PC-9 (cell line): ENCODE results near the gene ERCC1. TPM values are rescaled to one million over a fixed set of nuclear protein-coding genes. Genes with fewer than 3 reads are reported as not detected.
A peak's percentile ranks its signal among the peaks of the same experiment; 100 is the strongest.

Source experiments
- BruUV-seq: library from RNA; stranded (reverse); fragments of 400-500 nt; replicated peaks from 2 replicates; lab custom pipeline; 2021; lab: Mats Ljungman, UMichigan
- CTCF ChIA-PET: fragments of 300-600 bp; sonication (Branson Sonifier 250); formaldehyde crosslinking; loops from one replicate; lab custom pipeline; 2022; ENCODE audit warnings: antibody characterized with exemption; lab: Charles Lee
- POLR2A ChIA-PET: fragments of 300-600 bp; sonication (Branson Sonifier 250); formaldehyde crosslinking; loops from one replicate; lab custom pipeline; 2022; ENCODE audit warnings: antibody characterized with exemption; ENCODE audit not compliant: unreplicated experiment; lab: Charles Lee
- DNase-seq, 2 experiments: peaks; one replicate each; pipeline versions ENCODE4 v3.0.0 to v3.0.0-alpha.2; 2015 to 2022; ENCODE audit warnings: mixed read lengths in 1 of 2
- H2AFZ ChIP-seq: fragments of 200-600 bp; sonication (generic); 2 replicates; pipeline ENCODE4 v1.8.1; 2017; ENCODE audit warnings: antibody characterized with exemption
- H3F3A ChIP-seq: fragments of 200-600 bp; sonication (generic); 2 replicates; pipeline ENCODE4 v1.8.1; 2017; ENCODE audit warnings: antibody characterized with exemption, mild to moderate bottlenecking, low read depth; ENCODE audit not compliant: insufficient read depth
- H3K27ac ChIP-seq: fragments of 200-600 bp; sonication (generic); 2 replicates; pipeline ENCODE4 v1.6.1; 2016; ENCODE audit warnings: mixed run types
- H3K27me3 ChIP-seq: fragments of 200-600 bp; sonication (generic); 2 replicates; pipeline ENCODE4 v1.6.1; 2016; ENCODE audit warnings: low read depth, mixed run types; ENCODE audit not compliant: insufficient read depth
- H3K36me3 ChIP-seq: fragments of 200-600 bp; sonication (generic); 2 replicates; pipeline ENCODE4 v1.6.1; 2016; ENCODE audit warnings: low read depth, mixed run types
- H3K4me1 ChIP-seq: fragments of 200-600 bp; sonication (generic); replicated peaks from 2 replicates; pipeline ENCODE4 v1.6.1; 2016; ENCODE audit warnings: mixed run types; ENCODE audit not compliant: insufficient read depth
- H3K4me2 ChIP-seq: fragments of 200-600 bp; sonication (generic); 2 replicates; pipeline ENCODE4 v1.6.1; 2017; ENCODE audit warnings: mixed run types
- H3K4me3 ChIP-seq: fragments of 200-600 bp; sonication (generic); 2 replicates; pipeline ENCODE4 v1.6.1; 2016; ENCODE audit warnings: mixed run types
- H3K79me2 ChIP-seq: fragments of 200-600 bp; sonication (generic); 2 replicates; pipeline ENCODE4 v1.6.1; 2017; ENCODE audit warnings: low read depth, mixed run types
- H3K9me2 ChIP-seq: fragments of 200-600 bp; sonication (generic); 2 replicates; pipeline ENCODE4 v1.8.1; 2017; ENCODE audit warnings: mild to moderate bottlenecking; ENCODE audit not compliant: insufficient read depth
- H3K9me3 ChIP-seq: fragments of 200-600 bp; sonication (generic); 2 replicates; pipeline ENCODE4 v1.8.1; 2016; ENCODE audit warnings: low read depth; ENCODE audit not compliant: insufficient read depth
- H4K20me1 ChIP-seq: fragments of 200-600 bp; sonication (generic); 2 replicates; pipeline ENCODE4 v1.8.1; 2017; ENCODE audit not compliant: insufficient read depth
- EZH2 ChIP-seq: fragments of 200-600 bp; sonication (generic); IDR thresholded peaks from 2 replicates; pipeline ENCODE4 v1.8.0; 2017; ENCODE audit warnings: antibody characterized with exemption, low read depth
- intact Hi-C: fragments of 100-400 bp; cut with micrococcal nuclease; formaldehyde crosslinking; loops from one replicate; pipeline ENCODE4 v1.10.0; 2022; ENCODE audit not compliant: unreplicated experiment
- total RNA-seq: library from RNA; stranded (reverse); gene quantifications from 2 replicates; pipeline ENCODE4 v1.2.3, GENCODE V29; 2021
- TF ChIP-seq, protein P1 (sequence below): fragments of 200-600 bp; sonication (generic); conservative IDR thresholded peaks from 2 replicates; pipeline ENCODE4 v1.6.1; 2017; ENCODE audit warnings: mixed run types, antibody characterized with exemption, mild to moderate bottlenecking, moderate library complexity

Gene ERCC1
- total RNA-seq, 1 experiment from 2014 or later, result 102 TPM

DNA sequence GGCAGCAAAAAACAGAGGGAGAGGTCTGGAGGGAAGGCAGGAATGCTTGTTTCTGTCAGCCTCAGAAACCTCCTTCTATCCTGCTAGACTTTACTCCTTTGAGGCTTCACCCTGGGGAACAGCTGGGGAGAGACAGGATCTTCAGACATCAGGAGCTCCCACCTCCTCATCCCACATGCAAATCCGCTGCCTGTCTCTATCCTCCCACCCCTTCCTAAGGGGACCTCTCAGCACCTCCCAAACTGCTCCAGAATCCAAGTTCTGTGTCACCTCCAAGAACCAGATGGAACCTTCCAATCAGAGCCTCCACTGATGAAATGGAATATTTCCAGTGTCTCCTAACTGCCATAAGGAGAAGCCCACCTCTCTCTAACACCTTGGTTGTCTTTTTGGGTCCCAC lies 43.6 kb downstream of the ERCC1 start:
- ChIA-PET CTCF (no interaction called here), POLR2A (no interaction called here)
- Histone ChIP-seq H3K9me2 (no peaks in the 10 kb centered on the region), H3K9me3 (no peaks in the 10 kb centered on the region), H3K27me3 (no peaks in the 10 kb centered on the region), H2AFZ (no peak overlapping the region), H3K4me2 (no peak overlapping the region), H3K4me1 (peaks cover 18% of the 10 kb centered on the region), H3F3A (peaks cover 45% of the 10 kb centered on the region), H3K27ac (0 out of 2 replicates have a peak overlapping the region, but pooled peaks have one; percentile 8), H3K36me3 (no peaks in the 10 kb centered on the region), H4K20me1 (no peaks in the 10 kb centered on the region), H3K79me2 (no peaks in the 10 kb centered on the region), H3K4me3 (no peak overlapping the region)
- no peak for TF ChIP-seq EZH2
- TF ChIP-seq, protein P1, sequence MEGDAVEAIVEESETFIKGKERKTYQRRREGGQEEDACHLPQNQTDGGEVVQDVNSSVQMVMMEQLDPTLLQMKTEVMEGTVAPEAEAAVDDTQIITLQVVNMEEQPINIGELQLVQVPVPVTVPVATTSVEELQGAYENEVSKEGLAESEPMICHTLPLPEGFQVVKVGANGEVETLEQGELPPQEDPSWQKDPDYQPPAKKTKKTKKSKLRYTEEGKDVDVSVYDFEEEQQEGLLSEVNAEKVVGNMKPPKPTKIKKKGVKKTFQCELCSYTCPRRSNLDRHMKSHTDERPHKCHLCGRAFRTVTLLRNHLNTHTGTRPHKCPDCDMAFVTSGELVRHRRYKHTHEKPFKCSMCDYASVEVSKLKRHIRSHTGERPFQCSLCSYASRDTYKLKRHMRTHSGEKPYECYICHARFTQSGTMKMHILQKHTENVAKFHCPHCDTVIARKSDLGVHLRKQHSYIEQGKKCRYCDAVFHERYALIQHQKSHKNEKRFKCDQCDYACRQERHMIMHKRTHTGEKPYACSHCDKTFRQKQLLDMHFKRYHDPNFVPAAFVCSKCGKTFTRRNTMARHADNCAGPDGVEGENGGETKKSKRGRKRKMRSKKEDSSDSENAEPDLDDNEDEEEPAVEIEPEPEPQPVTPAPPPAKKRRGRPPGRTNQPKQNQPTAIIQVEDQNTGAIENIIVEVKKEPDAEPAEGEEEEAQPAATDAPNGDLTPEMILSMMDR, result no peak
- DNase-seq, result no peak
- no TSS peak for BruUV-seq
- intact Hi-C loops, result no loop called here

DNA sequence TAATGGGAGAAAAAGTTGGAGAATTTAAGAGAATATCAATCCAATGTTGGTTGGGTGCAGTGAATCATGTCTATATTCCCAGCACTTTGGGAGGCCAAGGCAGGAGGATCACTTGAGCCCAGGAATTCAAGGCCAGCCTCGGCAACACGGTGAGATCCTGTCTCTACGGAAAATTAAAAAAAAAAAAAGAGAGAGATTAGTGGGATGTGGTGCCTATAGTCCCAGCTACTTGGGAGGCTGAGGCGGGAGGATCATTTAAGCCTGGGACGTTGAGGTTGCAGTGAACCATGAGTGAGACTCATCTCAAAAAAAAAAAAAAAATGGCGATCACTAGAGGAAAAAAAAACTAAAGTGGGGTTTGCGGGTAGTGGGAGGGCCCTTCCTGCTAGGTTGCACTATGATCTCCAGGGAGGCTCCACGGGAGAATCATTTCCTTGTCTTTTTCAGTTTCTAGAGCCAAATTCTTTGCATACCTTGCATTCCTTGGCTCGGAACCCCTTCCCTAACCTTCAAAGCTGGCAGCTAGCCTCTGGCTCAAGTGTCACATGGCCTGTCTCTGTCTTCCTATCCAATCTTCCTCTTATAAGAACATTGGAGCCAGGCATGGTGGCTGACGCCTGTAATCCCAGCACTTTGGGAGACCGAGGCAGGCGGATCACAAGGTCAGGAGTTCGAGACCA lies 47.5 kb downstream of the ERCC1 start:
- ChIA-PET CTCF (interaction anchor here (0.7 kb wide), 1 partner anchor 103 kb away, joined by 4 read pairs; no protein-coding TSS in a partner anchor), POLR2A (interaction anchor here (0.7 kb wide), 2 partner anchors 29 to 1898 kb away, joined by 8 to 14 read pairs; partner anchors contain the start of gene PPP1R13L)
- H2AFZ ChIP-seq, result no peak overlapping the region
- TF ChIP-seq, protein P1, result no peak
- no peak for TF ChIP-seq EZH2
- peak overlapping the region; percentile 21 for H3K4me2 ChIP-seq
- intact Hi-C loops, result no loop called here
- H4K20me1 ChIP-seq, result no peaks in the 10 kb centered on the region
- peak overlapping the region; percentile 76 for H3K27ac ChIP-seq
- peaks cover 22% of the 10 kb centered on the region for H3K4me1 ChIP-seq
- H3K36me3 ChIP-seq, result no peaks in the 10 kb centered on the region
- TSS peak; percentile 8 for BruUV-seq
- H3K9me2 ChIP-seq, result no peaks in the 10 kb centered on the region
- no peaks in the 10 kb centered on the region for H3K27me3 ChIP-seq
- H3K9me3 ChIP-seq, result no peaks in the 10 kb centered on the region
- DNase-seq, result peak; percentile 85 to 94
- peaks cover 39% of the 10 kb centered on the region for H3F3A ChIP-seq
- H3K4me3 ChIP-seq, result no peak overlapping the region
- H3K79me2 ChIP-seq, result no peaks in the 10 kb centered on the region

DNA sequence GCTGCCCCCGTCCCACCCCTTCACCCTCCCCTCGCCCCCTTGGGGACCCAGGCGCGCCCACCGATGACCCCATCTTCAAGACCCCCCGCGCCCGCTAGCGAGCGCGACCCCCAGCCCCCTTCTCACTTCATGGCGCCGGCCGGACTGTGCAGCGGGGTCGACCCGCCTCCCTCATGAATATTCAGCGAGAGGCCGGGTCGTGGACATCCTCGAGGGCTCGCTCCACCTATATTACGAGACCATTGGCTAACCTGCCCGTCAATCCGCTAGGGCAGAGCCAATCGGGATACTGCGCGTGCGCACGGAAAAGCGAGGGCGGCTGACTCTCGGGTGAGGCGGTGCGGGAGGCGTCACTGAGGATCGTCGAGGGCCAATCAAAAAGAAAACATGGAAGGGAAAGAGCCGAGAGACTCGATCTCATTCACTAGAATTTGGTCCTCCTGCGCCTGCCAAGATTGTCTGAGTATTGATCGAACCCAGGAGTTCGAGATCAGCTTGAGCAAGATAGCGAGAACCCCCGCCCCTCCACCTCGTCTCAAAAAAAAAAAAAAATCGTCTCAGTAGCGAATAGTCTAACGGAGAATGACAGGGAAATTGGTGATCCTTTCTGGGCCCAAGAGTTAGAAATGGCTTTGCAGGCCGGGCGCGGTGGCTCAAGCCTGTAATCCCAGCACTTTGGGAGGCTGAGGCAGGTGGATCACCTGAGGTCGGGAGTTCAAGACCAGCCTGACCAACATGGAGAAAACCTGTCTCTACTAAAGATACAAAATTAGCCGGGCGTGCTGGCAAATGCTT lies 53.1 kb downstream of the ERCC1 start, which contains the start of gene ERCC2:
Gene ERCC2, minus strand, starts transcription at position 164 of the 795 bp plus-strand sequence. Its CDS starts 33 bp downstream, at position 131.
- H3K79me2 ChIP-seq, result peaks cover 12% of the 10 kb centered on the region; the same call in 1 of the 2 replicates
- peaks cover 11% of the 10 kb centered on the region; the same call in 1 of the 2 replicates for H3K4me1 ChIP-seq
- no peaks in the 10 kb centered on the region for H4K20me1 ChIP-seq
- no peaks in the 10 kb centered on the region for H3K27me3 ChIP-seq
- H3K4me3 ChIP-seq, result peak within 1 kb of the TSS; percentile 71
- ChIA-PET POLR2A (interaction anchor here (0.6 to 0.7 kb wide), 4 partner anchors 20 to 97 kb away, joined by 5 to 8 read pairs (median 6); partner anchors contain the start of gene PPP1R13L), CTCF (interaction anchor here (0.6 kb wide), 1 partner anchor 467 kb away, joined by 3 read pairs; no protein-coding TSS in a partner anchor)
- intact Hi-C loops, result loop anchor here (1.0 kb wide), 1 partner anchor 35 kb away; the partner anchor contains the start of gene PPP1R13L
- TSS peak; percentile 98 for BruUV-seq
- H3K27ac ChIP-seq, result peak within 1 kb of the TSS; percentile 53
- peak; percentile 96 to 99 for DNase-seq
- peak within 1 kb of the TSS; percentile 98 for H3K4me2 ChIP-seq
- H3K9me3 ChIP-seq, result no peaks in the 10 kb centered on the region
- no peak for TF ChIP-seq EZH2
- TF ChIP-seq, protein P1, result no peak
- H3K36me3 ChIP-seq, result no peaks in the 10 kb centered on the region
- peaks cover 6% of the 10 kb centered on the region for H3F3A ChIP-seq
- no peaks in the 10 kb centered on the region for H3K9me2 ChIP-seq
- H2AFZ ChIP-seq, result peak within 1 kb of the TSS; percentile 94
